Dermis blood vessel endothelial cell (primary cell): ENCODE data around the gene AMZ1. TPM values are rescaled to one million over a fixed set of nuclear protein-coding genes. Genes with fewer than 3 reads are reported as not detected.

Experiments
- DNase-seq: peaks from one replicate; pipeline ENCODE4 v3.0.0; 2010
- total RNA-seq: library from RNA; depleted of rRNA; stranded (reverse); fragments of >200 nt; gene quantifications from 2 replicates; pipeline ENCODE4 v1.2.3, GENCODE V29; 2014

The AMZ1 gene
- total RNA-seq, 1 donor from 2014 or later: under 0.01 TPM

DNA sequence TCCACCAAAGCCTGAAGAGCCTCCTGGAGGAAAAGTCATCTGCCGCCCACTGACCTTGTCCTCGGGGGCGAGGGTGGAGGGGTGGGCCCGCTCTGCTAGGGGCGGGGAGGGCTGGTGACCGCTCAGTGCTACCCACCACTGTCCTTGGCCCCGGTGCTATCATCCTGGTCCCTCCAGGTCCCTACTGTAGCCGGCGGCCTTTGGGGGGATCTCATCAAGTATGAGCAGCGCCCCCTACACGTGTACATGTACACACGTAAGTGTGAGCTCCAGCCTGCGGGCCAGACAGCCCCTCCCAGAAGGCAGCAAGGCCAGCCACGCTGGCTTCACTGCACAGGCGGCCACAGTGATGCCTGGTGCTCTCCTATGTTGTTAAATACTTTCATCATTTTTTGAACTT is 36.7 kb upstream of the AMZ1 start:
- DNase-seq: peak; percentile 53

DNA sequence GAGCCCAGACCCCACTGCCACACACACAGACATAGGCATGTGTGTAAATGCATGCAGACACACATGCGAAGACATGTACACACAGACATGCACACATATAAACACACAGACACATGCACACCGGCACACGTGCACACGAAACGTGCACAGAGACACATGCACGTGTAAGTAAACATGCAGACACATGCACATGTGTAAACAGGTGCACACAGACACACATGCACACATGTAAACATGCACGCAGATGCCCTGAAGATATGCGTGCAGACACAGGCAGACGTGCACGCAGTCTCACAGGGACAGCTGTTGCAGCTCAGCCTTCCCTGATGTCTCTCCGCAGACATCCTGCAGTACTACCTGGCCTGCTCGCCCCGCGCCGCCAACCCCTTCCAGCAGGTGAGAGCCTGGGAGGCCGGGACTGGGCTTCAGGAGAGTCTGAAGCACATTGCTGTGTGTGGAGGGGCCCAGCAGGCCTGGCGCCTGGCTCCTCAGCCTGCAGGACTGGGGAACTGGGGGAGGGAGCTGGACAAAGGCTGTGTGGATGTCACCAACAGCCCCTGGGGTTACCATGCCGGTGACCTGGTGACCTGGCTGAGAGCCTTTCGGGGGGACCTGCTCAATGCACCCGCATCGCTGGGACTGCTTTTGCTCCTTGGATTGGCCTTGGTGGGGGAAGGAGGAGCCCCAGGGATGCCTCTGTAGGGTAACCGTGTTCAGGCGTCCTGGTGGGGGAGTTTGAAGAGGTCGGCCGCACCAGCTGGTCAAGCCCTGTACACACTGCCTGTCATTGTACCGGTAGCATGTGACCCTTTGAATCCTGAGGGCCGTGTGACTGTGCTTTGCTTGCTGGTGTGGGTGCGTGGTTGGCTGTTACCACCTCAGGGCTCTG is 35.9 kb upstream of the AMZ1 start:
- no peak for DNase-seq

DNA sequence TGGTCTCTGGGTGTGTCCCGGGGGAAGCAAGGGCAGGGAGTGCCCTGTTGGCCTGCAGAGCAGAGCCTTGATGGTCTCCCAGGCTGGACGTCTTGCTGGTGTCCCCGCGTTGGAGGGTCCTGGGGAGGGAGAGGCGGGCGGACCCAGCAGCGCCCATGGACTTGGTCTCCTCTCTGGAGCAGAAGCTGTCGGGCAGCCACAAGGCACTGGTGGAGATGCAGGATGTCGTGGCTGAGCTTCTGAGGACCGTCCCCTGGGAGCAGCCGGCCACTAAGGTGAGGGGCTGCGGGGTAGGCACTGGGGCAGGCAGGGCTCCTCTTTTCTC is 35.3 kb upstream of the AMZ1 start:
- DNase-seq: no peak

DNA sequence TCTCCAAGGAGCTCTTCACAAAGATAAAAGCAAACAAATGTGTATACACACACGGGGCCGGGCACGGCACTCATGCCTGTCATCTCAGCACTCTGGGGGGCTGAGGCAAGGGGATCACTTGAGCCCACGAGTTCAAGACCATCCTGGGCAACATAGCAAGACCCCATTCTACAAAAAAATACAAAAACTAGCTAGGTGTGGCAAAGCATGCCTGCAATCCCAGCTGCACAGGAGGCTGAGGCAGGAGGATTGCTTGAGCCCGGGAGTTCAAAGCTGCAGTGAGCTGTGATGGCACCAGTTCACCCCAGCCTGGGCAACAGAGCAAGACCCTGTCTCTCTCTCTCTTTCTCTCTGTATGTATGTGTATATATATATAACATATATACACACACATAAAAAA is 33.9 kb upstream of the AMZ1 start:
- no peak for DNase-seq

DNA sequence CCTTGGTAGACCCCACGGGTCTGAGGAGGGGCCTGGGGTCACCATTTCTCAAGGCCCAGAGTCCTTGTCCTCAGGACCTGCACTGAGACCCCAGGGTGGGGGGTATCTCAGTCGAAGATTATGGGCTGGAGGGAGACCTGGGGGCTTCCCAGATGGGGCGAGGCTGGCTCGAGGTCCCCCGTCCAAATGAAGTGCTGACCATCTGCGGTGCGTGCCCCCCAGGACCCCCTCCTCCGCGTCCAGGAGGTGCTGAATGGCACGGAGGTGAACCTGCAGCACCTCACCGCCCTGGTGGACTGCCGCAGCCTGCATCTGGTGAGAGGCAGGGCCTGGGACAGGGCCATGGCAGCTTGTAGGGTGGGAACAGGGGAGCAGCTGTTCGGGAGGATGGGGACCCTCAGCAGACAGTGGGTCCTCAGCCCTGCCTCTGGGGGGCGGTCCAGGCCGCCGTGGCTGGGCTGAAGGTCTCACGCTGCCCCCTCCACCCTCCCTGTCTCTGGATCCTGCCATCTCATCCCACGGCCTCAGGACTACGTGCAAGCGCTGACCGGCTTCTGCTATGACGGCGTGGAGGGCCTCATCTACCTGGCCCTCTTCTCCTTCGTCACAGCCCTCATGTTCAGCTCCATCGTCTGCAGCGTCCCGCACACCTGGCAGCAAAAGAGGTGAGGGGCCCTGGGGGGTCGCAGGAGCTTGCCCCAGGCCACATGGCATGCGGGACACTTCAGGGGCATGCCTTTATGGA is 32.0 kb upstream of the AMZ1 start:
- no peak for DNase-seq

DNA sequence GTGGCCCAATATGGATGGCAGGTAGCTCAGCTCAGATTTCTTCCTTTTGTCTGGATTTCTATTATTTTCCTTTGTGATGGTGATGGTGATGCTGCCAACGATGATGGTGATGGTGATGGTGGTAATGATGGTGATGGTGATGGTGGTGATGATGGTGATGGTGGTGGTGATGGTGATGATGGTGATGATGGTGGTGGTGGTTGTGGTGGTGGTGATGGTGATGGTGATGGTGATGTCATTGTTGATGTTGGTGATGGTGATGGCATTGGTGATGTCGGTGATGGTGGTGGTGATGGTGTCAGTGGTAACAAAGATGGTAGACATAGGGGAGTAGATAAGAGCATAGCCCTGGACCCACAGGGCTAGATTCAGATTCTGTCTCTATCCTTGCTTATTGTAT is 30.8 kb upstream of the AMZ1 start:
- DNase-seq: no peak

DNA sequence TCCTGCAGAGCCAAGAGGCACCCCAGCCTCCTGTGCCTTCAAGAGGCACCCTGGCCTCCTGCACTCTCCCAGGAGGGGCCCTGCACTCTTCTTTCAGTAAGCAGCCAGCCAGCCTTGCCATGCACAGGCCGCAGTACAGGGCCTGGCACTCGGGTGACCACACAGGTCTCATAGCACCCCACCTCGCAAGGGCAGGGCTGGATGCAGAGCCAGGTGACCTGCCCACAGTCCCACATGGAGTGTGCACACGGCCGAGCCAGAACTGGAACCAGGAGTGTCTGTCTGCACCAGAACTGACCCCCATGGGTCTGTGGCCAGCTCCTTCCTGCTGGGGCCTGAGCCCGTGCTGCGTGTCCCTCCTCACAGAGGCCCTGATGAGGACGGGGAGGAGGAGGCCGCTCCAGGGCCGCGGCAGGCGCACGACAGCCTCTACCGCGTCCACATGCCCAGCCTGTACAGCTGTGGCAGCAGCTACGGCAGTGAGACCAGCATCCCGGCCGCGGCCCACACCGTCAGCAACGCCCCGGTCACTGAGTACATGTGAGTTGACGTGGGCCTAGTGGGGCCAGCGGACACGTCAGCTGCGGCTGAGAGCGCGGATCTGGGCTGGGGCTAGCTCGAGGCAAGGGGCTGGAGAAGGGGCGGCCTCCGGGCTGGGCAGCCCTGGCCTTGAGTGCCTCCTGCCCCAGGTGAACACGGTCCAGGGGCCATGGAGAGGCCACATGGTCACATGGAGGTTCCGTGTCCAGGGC is 29.9 kb upstream of the AMZ1 start:
- no peak for DNase-seq

DNA sequence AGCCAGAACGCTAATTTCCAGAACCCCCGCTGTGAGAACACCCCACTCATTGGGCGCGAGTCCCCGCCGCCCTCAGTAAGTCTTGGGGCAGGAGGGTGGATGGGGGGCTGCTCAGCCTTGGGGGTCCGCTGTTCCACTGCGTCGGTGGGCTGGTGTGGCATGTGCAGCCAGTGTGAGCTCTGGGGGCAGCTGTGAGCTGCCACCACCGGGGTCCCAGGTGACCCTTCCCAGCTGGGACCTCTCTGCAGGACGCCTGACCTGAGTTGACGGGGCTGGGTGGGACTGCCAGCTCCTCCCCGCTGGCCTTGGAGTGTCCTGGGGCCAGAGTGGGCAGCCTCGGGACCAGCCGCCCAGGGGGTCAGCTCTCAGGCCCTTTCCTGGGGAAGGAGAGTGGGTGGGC is 29.1 kb upstream of the AMZ1 start:
- DNase-seq: no peak

DNA sequence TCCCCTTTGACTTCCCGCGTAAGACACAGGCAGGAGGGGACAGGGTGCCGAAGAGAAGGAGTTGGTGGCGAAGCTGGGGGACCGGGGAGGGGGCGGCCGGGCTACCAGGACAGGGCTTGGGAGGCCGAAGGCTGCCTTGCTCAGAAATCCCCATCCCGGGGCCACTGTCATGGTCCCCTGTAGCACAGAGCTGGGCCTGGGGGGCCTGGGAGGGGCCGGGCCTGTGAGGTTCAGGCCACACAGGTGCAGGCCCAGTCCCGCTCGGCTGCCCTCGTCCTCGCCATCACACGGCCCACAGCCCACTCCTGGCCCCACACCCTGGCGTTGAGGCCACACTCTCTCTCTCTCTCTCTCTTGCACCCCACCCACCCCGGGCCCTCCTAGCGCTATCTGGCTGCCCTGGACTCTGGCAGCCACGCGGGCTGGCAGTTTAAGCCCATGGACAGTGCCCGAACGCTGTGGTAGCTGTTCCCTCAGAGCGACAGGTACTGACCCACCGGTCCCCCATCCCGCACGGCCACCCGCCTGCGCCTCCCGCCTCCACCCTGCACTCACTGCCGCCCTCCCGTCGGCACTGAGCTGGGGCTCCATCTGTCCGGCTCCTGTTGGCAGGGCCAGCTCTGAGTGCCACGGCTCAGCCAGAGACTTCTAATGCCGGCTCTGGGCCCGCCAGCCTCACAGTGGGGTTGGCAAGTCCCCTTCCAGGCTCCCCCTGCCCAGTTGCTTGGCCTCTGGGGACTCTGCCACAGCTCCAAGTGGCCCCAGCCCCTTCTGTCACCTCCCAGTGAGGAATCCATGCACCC is 28.2 kb upstream of the AMZ1 start:
- no peak for DNase-seq

DNA sequence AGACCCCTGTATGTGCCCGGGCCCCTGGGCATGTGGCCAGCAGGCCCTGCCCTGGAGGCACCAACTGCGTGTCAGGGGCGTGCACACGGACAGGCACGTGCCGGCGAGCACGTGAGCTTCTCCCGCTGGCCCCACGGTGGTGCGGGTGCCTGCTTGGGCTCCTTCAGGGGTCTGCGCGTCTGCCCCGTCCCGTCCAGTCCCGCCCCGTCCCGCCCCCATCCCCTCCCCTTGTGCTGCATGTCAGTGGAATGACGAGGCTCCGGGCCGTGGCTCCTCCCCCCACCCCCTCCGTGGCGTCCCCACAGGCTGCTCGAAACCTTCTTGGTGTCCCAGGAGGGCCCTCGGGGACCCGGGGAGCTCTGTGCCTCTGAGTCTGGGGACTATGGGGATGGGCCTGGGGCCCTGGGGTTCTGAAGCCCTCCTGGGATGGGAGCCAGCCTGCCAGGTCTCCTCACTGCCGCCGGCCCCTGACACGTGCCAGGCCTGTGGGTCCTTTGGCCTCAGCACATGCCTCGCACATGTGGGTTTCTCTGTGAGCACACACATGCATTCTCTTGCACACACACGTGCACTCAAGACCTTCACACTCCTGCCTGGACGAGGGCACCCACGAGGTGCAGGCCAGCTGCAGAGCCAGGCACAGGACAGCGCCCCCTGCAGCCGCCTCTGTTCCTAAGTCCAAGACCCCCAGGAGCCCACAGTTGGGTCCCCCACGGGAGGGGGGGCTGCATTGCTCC is 27.5 kb upstream of the AMZ1 start:
- peak; percentile 43 for DNase-seq

DNA sequence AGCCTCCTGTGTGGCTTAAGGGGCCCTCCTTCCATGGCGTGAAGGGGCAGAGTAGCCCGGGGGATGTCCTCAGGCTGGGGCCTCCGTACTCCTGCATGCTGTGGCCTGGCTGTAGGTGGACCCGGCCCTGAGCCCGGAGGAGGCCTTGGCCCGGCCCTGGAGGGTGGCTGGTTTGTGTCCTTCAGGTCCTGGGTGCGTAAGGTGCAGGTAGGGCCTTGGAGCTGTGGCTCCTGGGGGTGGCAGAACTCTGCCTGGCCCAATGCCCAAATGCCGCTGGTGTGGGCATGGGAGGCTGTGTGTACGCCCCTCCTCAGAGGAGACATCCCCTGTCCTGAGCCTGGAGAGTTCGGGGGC is 26.9 kb upstream of the AMZ1 start:
- no peak for DNase-seq

DNA sequence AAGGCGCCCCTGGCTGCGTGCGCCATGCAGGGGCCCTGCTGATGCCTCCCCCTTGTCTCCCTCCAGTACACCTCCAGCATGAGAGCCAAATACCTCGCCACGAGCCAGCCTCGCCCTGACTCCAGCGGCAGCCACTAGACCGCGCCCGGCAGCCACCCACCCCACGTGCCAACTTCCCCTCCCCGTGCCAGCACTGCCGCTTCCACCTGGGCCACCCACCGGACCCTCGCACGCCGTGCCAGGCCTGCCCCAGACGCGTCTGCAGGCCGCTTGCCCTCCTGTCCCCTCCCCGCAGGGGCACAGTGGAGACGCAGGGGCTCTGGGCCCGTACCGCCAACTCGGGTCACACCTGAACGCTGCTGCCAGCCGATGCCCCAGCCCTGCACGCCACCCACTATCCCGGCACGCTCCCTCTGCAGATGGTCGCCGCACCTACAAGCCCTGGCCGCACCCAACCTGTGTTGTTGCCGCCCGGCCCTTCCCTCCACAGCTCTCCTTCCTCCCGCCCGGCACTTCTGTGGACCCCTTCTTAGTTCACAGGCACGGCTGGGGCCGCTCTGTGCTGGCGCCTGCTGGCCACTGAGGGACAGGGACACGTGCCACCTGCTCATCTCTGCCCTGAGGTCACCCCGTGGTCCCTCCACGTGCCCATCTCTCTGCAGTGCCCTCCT is 26.3 kb upstream of the AMZ1 start:
- no peak for DNase-seq

DNA sequence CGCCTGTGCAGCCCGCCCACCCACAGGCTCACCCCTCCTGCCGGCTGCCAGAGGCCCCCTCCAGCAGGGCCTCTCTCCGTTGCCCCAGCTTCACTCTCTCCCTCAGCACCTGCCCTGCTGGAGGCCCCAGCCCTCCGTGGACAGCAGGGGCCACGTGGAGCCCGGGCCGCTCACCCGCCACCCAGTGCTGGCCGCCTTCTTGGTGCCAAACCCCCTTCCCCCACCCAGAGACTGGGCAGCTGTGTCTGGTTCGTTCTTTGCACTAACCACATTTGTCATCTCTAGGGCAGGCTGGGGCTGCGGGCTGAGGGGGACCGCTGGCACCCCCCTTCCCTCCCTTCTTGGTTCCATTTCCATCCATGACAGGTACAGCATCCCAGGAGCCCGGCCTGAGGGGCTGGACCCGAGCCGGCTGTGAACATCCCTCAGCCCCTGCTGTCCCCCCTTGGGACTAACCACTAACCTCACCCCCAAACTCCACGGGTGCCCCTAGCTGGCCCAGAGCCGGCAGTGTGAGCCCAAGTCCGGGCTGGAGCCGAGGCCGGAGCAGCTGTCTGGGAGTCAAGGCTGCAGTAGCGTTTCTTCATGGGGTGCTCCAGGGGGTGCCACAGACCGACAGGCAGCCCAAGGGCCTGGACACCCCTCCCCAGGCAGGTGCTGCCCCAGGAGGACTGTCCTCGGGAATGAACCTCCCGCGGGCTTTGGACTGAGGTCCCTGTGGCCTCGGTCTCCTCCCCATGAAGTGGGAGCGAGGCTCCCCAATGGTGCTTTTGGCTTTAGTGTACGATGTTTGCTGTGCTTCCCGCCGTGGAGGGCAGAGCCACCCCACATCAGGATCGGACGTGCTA is 25.5 kb upstream of the AMZ1 start:
- DNase-seq: no peak

DNA sequence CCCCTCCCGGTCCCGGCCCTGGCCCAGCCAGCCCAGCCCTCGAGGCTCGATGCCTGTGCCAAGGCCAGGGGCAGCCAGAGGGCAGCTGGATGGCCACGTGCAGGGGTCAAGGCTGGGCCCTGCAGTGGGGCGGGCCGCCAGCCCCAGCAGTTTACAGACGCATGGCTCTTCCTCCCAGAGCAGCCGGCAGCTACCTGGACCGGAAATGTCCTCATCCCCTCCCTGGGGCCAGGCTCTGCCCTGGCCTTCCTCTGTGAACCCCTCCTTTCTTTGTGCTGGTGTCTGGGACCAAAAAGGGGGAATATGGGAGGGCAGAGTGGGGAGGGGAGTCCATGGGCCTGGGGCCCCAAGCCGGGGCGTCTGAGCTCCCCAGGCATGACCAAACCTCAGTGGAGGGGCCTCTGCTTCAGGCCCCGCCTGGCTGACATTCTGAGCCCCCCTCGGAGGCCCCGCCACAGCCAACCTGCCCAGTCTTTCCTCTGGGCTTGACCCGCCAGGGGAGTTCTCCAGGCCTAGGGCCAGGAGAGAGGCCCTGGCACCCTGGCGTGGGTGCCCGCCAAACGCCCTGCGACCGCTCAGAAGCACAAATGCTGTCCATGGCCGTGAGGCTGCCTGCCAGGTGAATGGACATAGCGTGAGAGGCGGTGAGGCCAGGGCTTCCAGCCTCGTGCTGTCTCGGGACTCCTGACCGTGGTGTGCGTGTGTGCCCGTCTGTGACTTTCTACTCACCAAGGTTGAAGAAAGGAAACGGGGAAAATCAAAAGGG is 24.7 kb upstream of the AMZ1 start:
- DNase-seq: peak; percentile 67

DNA sequence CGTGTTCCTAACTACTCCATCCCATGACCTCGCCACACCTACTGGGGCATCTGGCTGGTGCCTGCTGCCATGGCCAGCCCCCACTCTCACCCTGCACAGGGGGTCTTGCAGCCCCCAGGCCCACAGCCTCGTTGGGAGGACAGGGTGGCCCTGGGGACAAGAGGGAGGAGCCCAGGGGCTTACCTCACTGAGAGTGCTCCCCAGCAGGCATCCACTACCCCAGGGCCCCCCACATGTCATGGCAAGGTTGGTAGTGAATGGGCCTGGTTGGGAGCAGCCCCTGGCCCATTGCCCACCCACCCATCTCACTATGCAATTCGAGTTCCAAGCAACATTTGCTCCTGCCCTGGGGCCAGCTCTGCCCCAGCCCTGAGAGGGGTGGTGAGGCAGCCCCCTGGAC is 24.0 kb upstream of the AMZ1 start:
- DNase-seq: no peak

DNA sequence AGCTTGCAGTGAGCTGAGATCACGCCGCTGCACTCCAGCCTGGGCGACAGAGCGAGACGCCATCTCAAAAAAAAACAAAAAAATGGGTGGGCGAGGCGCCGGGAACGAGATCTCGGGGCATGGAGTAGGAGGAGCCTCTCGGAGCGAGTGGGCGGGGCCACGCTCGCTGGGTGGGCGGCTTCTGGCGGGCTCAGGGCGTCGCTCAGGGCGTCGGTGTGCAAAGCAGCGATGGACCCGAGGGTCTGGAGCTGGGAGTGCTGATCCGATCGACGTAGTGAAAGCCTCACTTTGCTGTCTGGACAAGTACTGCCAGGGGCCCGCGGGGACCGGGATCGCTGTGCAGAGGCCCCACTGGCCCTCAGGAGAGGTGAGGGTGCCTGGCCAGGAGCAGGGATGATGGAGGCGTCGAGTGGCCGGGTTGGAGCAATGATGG is 22.6 kb upstream of the AMZ1 start:
- no peak for DNase-seq

DNA sequence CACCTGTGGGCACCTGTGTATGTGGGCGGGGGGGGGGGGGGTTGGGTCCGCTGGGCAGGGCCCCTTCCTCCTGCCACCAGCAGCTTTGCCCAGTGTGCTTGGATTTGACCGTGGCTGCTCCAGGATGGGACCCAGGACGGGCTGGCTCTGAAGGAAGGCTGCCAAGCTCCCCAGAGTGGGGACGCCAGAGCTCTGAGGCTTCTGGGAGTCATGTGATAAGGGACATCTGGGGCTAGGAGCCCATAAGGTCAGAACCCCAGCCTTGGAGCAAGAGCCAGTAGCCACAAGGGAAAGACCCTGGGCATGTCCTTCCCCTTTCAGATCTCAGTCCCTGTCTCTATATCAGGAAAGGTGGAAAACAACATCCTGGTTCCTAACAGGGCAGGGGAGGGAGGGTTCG is 21.8 kb upstream of the AMZ1 start:
- no peak for DNase-seq

DNA sequence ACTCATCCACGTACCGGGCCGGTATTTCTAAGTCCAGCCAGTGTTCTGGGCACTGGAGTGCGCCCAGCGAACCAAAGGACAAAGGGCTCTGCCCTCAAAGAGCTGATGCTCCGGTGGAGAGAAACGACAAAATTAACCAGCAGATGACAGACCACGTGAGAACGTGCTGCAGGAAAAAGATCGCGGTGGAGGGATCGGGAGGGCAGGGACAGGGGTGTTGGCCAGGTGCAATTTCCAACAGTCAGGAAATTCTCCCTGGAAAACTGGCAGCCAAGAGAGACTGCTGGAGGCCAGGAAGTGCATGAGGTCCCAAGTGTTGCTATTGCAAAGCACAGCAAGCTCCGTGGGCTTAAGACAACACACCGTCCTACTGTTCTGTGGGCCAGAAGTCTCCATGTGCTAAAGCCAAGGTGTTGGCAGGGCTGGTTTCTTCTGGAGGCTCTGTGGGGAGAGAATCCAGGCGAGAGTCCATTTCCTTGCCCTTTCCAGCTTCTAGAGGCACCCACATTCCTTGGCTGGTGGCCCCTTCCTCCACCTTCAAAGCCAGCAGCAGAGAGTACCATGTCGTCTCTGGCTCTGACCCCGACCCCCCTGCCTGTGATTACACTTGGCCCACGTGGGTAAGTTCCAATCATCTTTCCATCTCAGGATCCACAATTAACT is 21.3 kb upstream of the AMZ1 start:
- DNase-seq: peak; percentile 40

DNA sequence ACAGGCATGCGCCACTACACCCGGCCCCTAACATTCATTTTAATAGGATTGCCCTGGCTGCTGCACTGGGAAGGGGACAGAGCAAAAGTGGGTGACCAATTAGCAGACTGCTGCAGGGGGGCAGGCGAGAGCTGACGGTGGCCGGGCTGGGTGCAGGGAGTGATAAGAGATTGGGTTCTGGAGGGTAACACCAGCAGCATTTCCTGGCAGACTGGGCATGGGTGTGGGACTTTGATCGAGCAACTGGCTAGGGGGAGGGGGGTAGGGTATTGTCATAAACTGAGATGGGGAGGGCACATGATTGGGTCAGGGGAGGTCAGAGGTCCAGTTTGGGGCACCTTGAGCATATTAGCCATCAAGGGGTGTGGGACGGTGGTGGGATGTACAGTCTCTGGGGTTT is 20.2 kb upstream of the AMZ1 start:
- DNase-seq: no peak
